ENCODE measurements around the gene ANOS1.

Gene ANOS1

DNA sequence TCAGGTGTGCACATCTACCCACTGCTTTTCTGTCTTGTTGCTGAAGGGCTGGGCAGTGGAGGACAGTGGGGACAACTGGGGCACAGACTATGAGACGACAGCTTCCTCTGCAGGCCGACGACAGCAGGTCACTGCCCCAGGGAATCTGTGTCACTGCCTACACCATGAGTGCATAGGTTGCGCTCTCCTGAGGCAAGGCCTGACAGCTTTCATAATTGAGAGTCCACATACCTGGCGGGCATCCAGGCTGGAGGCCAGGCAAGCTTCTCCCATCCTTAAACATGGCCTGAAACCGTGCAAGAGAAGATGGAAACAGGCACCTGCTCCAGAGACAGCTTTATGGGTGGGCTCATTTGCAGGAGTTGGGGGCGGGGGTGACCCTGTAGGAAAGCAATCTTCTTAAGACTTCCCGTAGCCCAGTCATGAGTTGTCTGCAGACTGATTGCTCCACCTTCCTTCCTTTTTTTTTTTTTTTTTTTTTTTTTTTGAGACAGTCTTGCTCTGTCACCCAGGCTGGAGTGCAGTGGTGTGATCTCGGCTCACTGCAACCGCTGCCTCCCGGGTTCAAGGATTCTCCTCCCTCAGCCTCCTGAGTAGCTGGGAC is 2.9 kb downstream of the ANOS1 start:
- DNase-seq (ENCODE audit: low spot score): no peak
- TF ChIP-seq, protein P1, sequence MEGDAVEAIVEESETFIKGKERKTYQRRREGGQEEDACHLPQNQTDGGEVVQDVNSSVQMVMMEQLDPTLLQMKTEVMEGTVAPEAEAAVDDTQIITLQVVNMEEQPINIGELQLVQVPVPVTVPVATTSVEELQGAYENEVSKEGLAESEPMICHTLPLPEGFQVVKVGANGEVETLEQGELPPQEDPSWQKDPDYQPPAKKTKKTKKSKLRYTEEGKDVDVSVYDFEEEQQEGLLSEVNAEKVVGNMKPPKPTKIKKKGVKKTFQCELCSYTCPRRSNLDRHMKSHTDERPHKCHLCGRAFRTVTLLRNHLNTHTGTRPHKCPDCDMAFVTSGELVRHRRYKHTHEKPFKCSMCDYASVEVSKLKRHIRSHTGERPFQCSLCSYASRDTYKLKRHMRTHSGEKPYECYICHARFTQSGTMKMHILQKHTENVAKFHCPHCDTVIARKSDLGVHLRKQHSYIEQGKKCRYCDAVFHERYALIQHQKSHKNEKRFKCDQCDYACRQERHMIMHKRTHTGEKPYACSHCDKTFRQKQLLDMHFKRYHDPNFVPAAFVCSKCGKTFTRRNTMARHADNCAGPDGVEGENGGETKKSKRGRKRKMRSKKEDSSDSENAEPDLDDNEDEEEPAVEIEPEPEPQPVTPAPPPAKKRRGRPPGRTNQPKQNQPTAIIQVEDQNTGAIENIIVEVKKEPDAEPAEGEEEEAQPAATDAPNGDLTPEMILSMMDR (IDR thresholded peaks at IDR 0.05; ENCODE audit: extremely low read depth, missing control alignments): no peak

DNA sequence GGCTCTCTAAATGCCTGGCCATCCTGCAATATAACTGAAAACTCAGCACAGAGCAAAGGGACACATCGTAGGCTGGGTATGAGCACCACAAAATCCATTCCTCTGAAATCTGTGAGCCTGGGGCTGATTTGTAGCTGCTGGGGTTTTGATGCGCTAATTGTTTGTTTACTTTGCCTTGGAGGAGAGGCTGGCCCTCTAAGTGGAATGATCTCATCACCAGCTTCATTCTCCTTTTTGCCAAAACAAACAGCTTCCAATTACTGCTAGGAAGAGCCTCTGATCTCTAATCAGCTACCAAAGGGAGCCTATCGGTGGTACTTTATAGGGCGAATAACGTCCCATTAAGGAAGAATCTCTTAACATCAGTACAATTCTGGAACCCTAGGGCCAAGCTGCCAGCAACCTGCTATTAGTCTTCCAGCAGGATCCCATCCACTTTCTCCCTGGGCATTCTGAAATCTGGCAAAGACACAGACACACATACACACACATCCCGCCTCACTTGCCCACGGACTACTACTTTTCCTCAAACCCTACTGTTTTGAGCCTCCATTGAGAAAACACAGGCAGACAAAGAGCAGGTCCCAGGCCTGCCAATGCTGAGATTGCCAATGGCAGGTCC is 5.8 kb downstream of the ANOS1 start:
- TF ChIP-seq, protein P1 (IDR thresholded peaks at IDR 0.05; ENCODE audit: extremely low read depth, missing control alignments): no peak
- no peak for DNase-seq (ENCODE audit: low spot score)

DNA sequence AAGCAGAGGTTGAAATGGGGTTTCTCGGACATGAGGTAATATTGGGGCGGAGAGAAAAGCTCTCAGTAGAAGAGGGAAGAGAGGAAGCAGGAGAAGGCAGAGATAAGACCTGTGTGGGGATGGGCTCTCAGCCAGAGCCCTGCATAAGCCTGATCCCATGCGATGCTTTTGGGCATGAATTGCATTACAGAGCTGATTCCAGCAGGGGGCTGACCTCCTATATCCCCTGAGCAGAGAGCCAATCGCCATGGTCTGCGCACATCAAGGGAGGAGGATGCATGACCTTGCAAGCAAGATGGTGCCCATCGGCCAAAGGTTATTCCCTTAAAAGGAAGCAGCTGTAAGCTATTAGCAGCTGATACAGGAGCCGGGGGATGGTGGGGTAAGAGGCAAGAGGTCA is 7.6 kb downstream of the ANOS1 start:
- DNase-seq (ENCODE audit: low spot score): no peak
- TF ChIP-seq, protein P1 (IDR thresholded peaks at IDR 0.05; ENCODE audit: extremely low read depth, missing control alignments): no peak

DNA sequence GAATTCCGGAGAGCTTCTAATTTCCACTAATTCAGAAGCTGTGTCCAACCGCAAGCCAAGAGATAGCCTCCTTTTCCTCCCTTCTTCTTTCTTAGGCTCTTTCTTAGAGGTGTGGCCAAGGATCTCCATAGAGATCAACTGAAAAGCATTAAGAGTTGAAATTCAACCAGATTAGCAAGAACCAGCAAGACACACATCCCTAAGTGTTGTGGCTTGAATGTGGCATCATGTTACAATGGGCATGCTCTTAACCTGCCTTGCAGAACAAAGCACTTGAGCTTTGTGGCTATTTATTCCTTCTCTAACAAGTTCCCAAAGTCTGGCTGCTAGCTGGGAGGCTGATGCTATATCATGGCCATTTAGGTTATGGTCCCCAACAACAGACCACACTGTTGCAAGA is 10.4 kb downstream of the ANOS1 start:
- TF ChIP-seq, protein P1 (IDR thresholded peaks at IDR 0.05; ENCODE audit: extremely low read depth, missing control alignments): no peak
- no peak for DNase-seq (ENCODE audit: low spot score)

DNA sequence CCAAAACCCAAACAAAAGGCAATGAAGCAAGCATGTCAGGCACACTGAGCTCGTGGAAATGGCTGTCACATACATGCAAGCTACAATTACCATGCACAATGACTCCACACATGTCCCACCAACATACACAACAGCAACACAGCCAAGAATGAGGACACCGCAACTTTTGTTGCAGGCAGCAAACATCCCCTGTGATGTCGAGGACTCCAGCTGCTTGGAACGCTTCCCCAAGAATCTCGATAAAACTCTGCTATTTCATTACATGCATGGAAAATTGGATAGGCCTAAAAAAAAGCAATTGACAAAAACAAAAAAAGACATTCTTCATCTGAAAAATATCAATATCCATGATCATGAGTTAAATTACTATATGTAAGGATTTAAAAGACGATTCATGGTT is 11.8 kb downstream of the ANOS1 start:
- DNase-seq (ENCODE audit: low spot score): no peak
- TF ChIP-seq, protein P1 (IDR thresholded peaks at IDR 0.05; ENCODE audit: extremely low read depth, missing control alignments): no peak

DNA sequence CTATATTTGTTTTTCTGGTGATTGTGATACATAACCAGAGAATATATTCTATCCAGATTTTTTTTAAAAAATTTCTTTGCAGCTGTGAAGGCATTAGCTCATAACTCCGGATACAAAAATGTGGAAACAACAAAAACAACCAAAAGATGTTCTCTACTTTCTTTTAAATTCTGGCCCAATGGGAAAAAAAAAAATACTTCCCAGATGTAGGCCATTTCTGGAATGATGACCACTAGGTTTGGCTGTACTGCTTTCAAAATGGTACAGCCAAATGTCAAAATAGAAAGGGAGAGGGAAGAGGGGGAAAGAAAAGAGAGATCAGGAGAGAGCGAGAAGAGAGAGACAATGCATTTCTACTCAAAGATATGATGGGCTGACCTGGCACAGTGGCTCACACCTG is 14.6 kb downstream of the ANOS1 start:
- TF ChIP-seq, protein P1 (IDR thresholded peaks at IDR 0.05; ENCODE audit: extremely low read depth, missing control alignments): no peak
- DNase-seq (ENCODE audit: low spot score): no peak

DNA sequence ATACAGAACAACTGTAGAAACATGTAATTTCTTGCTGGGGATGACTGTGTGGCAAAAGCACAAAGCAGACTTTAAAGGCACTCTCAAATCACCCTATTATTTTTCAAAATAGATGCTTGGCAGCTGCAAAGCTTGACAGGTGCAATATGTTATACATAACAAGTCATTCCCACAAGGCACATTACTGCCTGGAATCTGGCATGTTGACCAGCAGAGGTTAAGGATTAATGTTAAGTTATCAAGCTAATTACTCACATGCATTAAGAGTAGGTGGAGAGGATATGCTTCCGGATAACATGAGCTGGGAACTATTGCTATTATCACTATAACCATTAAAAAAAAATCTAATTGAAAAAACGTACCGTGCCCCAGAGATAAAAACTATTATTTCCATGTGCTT is 17.8 kb downstream of the ANOS1 start:
- TF ChIP-seq, protein P1 (IDR thresholded peaks at IDR 0.05; ENCODE audit: extremely low read depth, missing control alignments): no peak
- DNase-seq (ENCODE audit: low spot score): no peak
